NCI-H69 (cell line): ENCODE results near the gene ICAM5.

Experiments used
- DNase-seq: peaks from one replicate; lab custom pipeline; 2025; lab: John Stamatoyannopoulos, UW

Gene ICAM5

DNA sequence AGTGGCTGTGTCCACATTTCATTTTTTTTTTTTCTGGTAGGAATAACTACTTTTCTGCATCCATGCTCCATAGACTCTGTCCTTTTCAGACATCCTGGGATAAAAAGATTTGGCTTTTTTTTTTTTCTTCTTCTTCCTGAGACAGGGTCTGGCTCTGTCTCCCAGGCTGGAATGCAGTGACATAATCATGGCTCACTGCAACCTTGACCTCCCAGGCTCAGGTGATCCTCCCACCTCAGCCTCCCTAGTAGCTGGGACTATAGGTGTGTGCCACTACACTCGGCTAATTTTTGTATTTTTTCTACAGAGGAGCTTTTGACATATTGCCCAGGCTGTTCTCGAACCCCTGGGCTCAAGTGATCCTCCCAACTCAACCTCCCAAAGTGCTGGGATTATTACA is 53.7 kb downstream of the ICAM5 start:
- no peak for DNase-seq

DNA sequence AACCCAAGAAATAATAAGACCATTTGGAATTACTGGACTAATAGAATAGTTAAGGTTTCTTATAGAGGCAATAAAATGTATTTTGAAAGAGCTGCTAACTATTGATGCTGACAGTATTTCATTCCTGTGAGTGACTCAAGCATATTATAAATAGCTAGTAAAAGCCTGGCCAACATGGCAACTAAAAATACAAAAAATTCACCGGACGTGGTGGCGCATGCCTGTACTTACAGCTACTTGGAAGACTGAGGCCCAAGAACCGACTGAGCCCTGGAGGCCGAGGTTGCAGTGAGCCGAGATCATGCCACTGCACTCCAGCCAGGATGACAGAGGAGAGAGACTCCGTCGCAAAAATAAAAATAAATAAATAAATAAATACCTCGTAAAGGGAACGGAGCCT is 55.0 kb downstream of the ICAM5 start:
- DNase-seq, result no peak
